ENCODE measurements around the gene FAM111B.
"Not testable (repeated sequence)": the region's sequence is repeated elsewhere in the genome, so short reads cannot be mapped to it uniquely, and the experiment has no call there.

GRCh38 chr11:59060096-59060495 is 46.9 kb upstream of the FAM111B start:
- TF ChIP-seq CTCF (IDR thresholded peaks at IDR 0.05 in 8 of 11, conservative IDR thresholded peaks at IDR 0.05 in 3 of 11); POLR2A (IDR thresholded peaks at IDR 0.05): not testable (repeated sequence)

Data from spleen (tissue), 7 donors.